H9 (cell line): ENCODE data around the gene CCDC190. TPM values are rescaled to one million over a fixed set of nuclear protein-coding genes. Genes with fewer than 3 reads are reported as not detected.

Source experiments
- DNase-seq: peaks from one replicate; pipeline ENCODE4 v3.0.0-alpha.2; 2017
- H2AFZ ChIP-seq: one replicate; pipeline ENCODE4 v1.6.1; 2013; ENCODE audit warnings: mild to moderate bottlenecking, low read length, control low read depth, moderate library complexity
- H2AK5ac ChIP-seq: 2 replicates; pipeline ENCODE4 v1.6.1; 2013; ENCODE audit warnings: low read length, control low read depth, mixed read lengths; ENCODE audit not compliant: insufficient read length
- H2BK120ac ChIP-seq: one replicate; pipeline ENCODE4 v1.6.1; 2013; ENCODE audit warnings: low read depth, mild to moderate bottlenecking, low read length, control low read depth, inconsistent platforms; ENCODE audit not compliant: poor library complexity, severe bottlenecking
- H2BK12ac ChIP-seq: 2 replicates; pipeline ENCODE4 v1.6.1; 2013; ENCODE audit warnings: low read length, control low read depth, mixed read lengths, low read depth; ENCODE audit not compliant: insufficient read length
- H2BK15ac ChIP-seq: 2 replicates; pipeline ENCODE4 v1.6.1; 2013; ENCODE audit warnings: low read depth, low read length, control low read depth
- H2BK20ac ChIP-seq: one replicate; pipeline ENCODE4 v1.6.1; 2013; ENCODE audit warnings: low read depth, mild to moderate bottlenecking, low read length, control low read depth, inconsistent platforms; ENCODE audit not compliant: poor library complexity, severe bottlenecking
- H2BK5ac ChIP-seq: 2 replicates; pipeline ENCODE4 v1.6.1; 2013; ENCODE audit warnings: low read length, control low read depth, mixed read lengths; ENCODE audit not compliant: insufficient read length
- H3K14ac ChIP-seq: 2 replicates; pipeline ENCODE4 v1.6.1; 2013; ENCODE audit warnings: low read length, control low read depth; ENCODE audit not compliant: insufficient read depth
- H3K18ac ChIP-seq: 2 replicates; pipeline ENCODE4 v1.6.1; 2013; ENCODE audit warnings: low read depth, mild to moderate bottlenecking, mixed read lengths, low read length, control low read depth; ENCODE audit not compliant: insufficient read length
- H3K23ac ChIP-seq: 2 replicates; pipeline ENCODE4 v1.6.1; 2013; ENCODE audit warnings: low read length, control low read depth, mixed read lengths, low read depth; ENCODE audit not compliant: insufficient read length
- H3K23me2 ChIP-seq: 2 replicates; pipeline ENCODE4 v1.6.1; 2013; ENCODE audit warnings: low read depth, mild to moderate bottlenecking, mixed read lengths, low read length, control low read depth; ENCODE audit not compliant: insufficient read length, poor library complexity, severe bottlenecking
- H3K27ac ChIP-seq: 2 replicates; pipeline ENCODE4 v1.5.1; 2013; ENCODE audit warnings: low read length, control low read depth, mixed read lengths, low read depth; ENCODE audit not compliant: insufficient read length
- H3K27me3 ChIP-seq: 2 replicates; pipeline ENCODE4 v1.6.1; 2013; ENCODE audit warnings: low read length, control low read depth, inconsistent platforms; ENCODE audit not compliant: insufficient read depth
- H3K4ac ChIP-seq: 2 replicates; pipeline ENCODE4 v1.6.1; 2013; ENCODE audit warnings: low read depth, mild to moderate bottlenecking, control low read depth, inconsistent platforms, low read length, moderate library complexity
- H3K4me1 ChIP-seq: 2 replicates; pipeline ENCODE4 v1.6.1; 2013; ENCODE audit warnings: low read length, control low read depth, inconsistent platforms; ENCODE audit not compliant: insufficient read depth
- H3K4me2 ChIP-seq: 2 replicates; pipeline ENCODE4 v1.6.1; 2013; ENCODE audit warnings: low read length, control low read depth, mixed read lengths; ENCODE audit not compliant: insufficient read length, insufficient read depth
- H3K56ac ChIP-seq: 2 replicates; pipeline ENCODE4 v1.6.1; 2013; ENCODE audit warnings: low read depth, mild to moderate bottlenecking, mixed read lengths, low read length, control low read depth; ENCODE audit not compliant: insufficient read length
- H3K79me1 ChIP-seq: 2 replicates; pipeline ENCODE4 v1.6.1; 2013; ENCODE audit warnings: low read depth, mild to moderate bottlenecking, moderate library complexity, low read length, control low read depth, inconsistent platforms; ENCODE audit not compliant: insufficient read depth, poor library complexity, severe bottlenecking
- H3K79me2 ChIP-seq: 2 replicates; pipeline ENCODE4 v1.6.1; 2013; ENCODE audit warnings: low read length, control low read depth, inconsistent platforms; ENCODE audit not compliant: insufficient read depth
- H3K9ac ChIP-seq: 2 replicates; pipeline ENCODE4 v1.6.1; 2013; ENCODE audit warnings: low read length, control low read depth, mixed read lengths; ENCODE audit not compliant: insufficient read length; ENCODE audit errors: extremely low read depth
- H3K9me3 ChIP-seq: one replicate; pipeline ENCODE4 v1.6.1; 2013; ENCODE audit warnings: low read depth, low read length, inconsistent platforms; ENCODE audit not compliant: control insufficient read depth
- H3T11ph ChIP-seq: one replicate; pipeline ENCODE4 v1.6.1; 2013; ENCODE audit warnings: mild to moderate bottlenecking, low read length, control low read depth, inconsistent platforms
- H4K20me1 ChIP-seq: one replicate; pipeline ENCODE4 v1.6.1; 2013; ENCODE audit not compliant: control insufficient read depth, insufficient read length, insufficient read depth
- H4K5ac ChIP-seq: 2 replicates; pipeline ENCODE4 v1.6.1; 2013; ENCODE audit warnings: low read depth, mild to moderate bottlenecking, mixed read lengths, low read length, control low read depth; ENCODE audit not compliant: insufficient read length
- H4K8ac ChIP-seq: replicated peaks from 2 replicates; pipeline ENCODE4 v1.6.1; 2013; ENCODE audit warnings: low read length, control low read depth, mixed read lengths, low read depth; ENCODE audit not compliant: insufficient read length
- H4K91ac ChIP-seq: 2 replicates; pipeline ENCODE4 v1.6.1; 2013; ENCODE audit warnings: low read depth, mild to moderate bottlenecking, moderate library complexity, mixed read lengths, low read length, control low read depth; ENCODE audit not compliant: insufficient read length
- H3K27ac Mint-ChIP-seq, 3 experiments: 2 replicates in 2 of 3; 3 replicates in 1 of 3; pipeline ENCODE4 v1.8.0; 2020 to 2021; ENCODE audit warnings: mixed read lengths in 3 of 3, mild to moderate bottlenecking in 1 of 3, moderate library complexity in 1 of 3
- H3K27me3 Mint-ChIP-seq: 2 replicates; pipeline ENCODE4 v1.8.0; 2021; ENCODE audit warnings: low read depth, mild to moderate bottlenecking, moderate library complexity, mixed read lengths
- H3K36me3 Mint-ChIP-seq, 3 experiments: 2 replicates in 2 of 3; 3 replicates in 1 of 3; pipeline ENCODE4 v1.8.0; 2020 to 2021; ENCODE audit warnings: low read depth in 3 of 3, mixed read lengths in 3 of 3; ENCODE audit not compliant: insufficient read depth in 1 of 3
- H3K4me1 Mint-ChIP-seq, 2 experiments: 2 replicates each; pipeline ENCODE4 v1.8.0; 2020; ENCODE audit warnings: mixed read lengths in 2 of 2
- H3K4me3 Mint-ChIP-seq, 2 experiments: 2 replicates in 1 of 2; 3 replicates in 1 of 2; pipeline ENCODE4 v1.8.0; 2020 to 2021; ENCODE audit warnings: mild to moderate bottlenecking in 2 of 2, mixed read lengths in 2 of 2, moderate library complexity in 1 of 2
- H3K9me3 Mint-ChIP-seq, 2 experiments: 2 replicates in 1 of 2; 3 replicates in 1 of 2; pipeline ENCODE4 v1.8.0; 2020; ENCODE audit warnings: mild to moderate bottlenecking in 2 of 2, mixed read lengths in 2 of 2, moderate library complexity in 1 of 2
- CTCF ChIP-seq: fragments of 200-600 bp; sonication (generic); conservative IDR thresholded peaks from 3 replicates; pipeline ENCODE4 v1.8.0; 2021; ENCODE audit warnings: antibody characterized with exemption, mild to moderate bottlenecking
- WGBS: extraction: QIAGEN DNeasy Blood & Tissue Kit; methylation state at CpG from one replicate; pipeline ENCODE4 v1.1.7; 2013; ENCODE audit warnings: missing lambda C conversion rate, low lambda C conversion rate, mixed read lengths; ENCODE audit not compliant: insufficient read length; ENCODE audit errors: extremely low coverage; 5-methylcytosine and 5-hydroxymethylcytosine counted together
- total RNA-seq: library from RNA; stranded (reverse); gene quantifications from 2 replicates; pipeline ENCODE4 v1.2.1, GENCODE V29; 2021

The CCDC190 gene
- total RNA-seq, 1 experiment from 2014 or later: not detected

GRCh38 chr1:162884831-162885230, 23.9 kb upstream of the CCDC190 start:
- Histone ChIP-seq H3T11ph (no peak overlapping the region), H3K79me1 (no peaks in the 10 kb centered on the region), H3K14ac (no peak overlapping the region), H3K18ac (no peak overlapping the region), H4K5ac (no peak overlapping the region), H4K20me1 (no peaks in the 10 kb centered on the region), H2AK5ac (no peak overlapping the region), H3K9me3 (no peaks in the 10 kb centered on the region), H3K23me2 (no peaks in the 10 kb centered on the region), H2AFZ (no peak overlapping the region), H3K27ac (no peak overlapping the region), H4K91ac (no peak overlapping the region), H3K56ac (no peak overlapping the region), H3K27me3 (no peaks in the 10 kb centered on the region), H3K23ac (no peak overlapping the region), H3K4me2 (no peak overlapping the region), H3K9ac (no peak overlapping the region), H4K8ac (no peak overlapping the region), H3K79me2 (no peaks in the 10 kb centered on the region), H3K4me1 (no peaks in the 10 kb centered on the region), H2BK120ac (no peak overlapping the region), H2BK12ac (no peak overlapping the region), H2BK5ac (no peak overlapping the region), H2BK20ac (no peak overlapping the region), H3K4ac (no peak overlapping the region), H2BK15ac (no peak overlapping the region)
- Mint-ChIP-seq H3K27me3 (no peaks in the 10 kb centered on the region), H3K4me1 (no peaks in the 10 kb centered on the region), H3K4me3 (no peak overlapping the region), H3K27ac (no peak overlapping the region), H3K36me3 (no peaks in the 10 kb centered on the region), H3K9me3 (no peaks in the 10 kb centered on the region)
- TF ChIP-seq CTCF: no peak
- no CpG with 5 or more reads among the region's 1 CpG for WGBS
- no peak for DNase-seq
